ENCODE measurements around the gene TXNDC16.

The TXNDC16 gene

DNA sequence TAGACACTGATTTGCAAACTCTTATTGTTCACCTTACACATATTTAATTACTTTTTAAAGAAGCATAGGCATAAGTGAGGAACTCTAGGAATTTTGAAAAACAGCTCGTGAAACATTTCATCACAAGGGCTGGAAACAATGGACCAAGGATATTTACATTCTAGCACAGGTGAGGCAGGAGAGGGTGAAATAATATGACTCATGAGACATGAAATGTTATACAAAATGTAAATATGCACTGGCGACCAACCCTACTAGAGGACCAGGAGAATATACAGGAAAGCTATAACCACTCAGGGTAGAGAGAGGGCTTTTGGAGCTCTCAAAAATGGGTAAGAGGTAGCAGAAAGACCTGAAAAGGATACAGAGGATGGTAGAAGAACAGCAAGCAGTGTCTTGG lies 122.9 kb downstream of the TXNDC16 start:
- H3K4me1 ChIP-seq (ENCODE audit: low read length) = no peaks in the 10 kb centered on the region
- H3K27ac ChIP-seq (ENCODE audit: low read length) = no peak overlapping the region
- no peak overlapping the region for H3K4me3 ChIP-seq (ENCODE audit: low read length)
- TF ChIP-seq, protein P1, sequence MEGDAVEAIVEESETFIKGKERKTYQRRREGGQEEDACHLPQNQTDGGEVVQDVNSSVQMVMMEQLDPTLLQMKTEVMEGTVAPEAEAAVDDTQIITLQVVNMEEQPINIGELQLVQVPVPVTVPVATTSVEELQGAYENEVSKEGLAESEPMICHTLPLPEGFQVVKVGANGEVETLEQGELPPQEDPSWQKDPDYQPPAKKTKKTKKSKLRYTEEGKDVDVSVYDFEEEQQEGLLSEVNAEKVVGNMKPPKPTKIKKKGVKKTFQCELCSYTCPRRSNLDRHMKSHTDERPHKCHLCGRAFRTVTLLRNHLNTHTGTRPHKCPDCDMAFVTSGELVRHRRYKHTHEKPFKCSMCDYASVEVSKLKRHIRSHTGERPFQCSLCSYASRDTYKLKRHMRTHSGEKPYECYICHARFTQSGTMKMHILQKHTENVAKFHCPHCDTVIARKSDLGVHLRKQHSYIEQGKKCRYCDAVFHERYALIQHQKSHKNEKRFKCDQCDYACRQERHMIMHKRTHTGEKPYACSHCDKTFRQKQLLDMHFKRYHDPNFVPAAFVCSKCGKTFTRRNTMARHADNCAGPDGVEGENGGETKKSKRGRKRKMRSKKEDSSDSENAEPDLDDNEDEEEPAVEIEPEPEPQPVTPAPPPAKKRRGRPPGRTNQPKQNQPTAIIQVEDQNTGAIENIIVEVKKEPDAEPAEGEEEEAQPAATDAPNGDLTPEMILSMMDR (IDR thresholded peaks at IDR 0.05; ENCODE audit: low read length) = no peak
- TF ChIP-seq EZH2phosphoT487 (IDR thresholded peaks at IDR 0.05; ENCODE audit: low read length) = no peak
- no peak for TF ChIP-seq EZH2 (optimal IDR thresholded peaks at IDR 0.05; ENCODE audit: low read depth, low read length)
- no peak overlapping the region for H2AFZ ChIP-seq (ENCODE audit: low read length)
- no peaks in the 10 kb centered on the region for H3K79me2 ChIP-seq (ENCODE audit: low read length)
- no peaks in the 10 kb centered on the region for H3K9me2 ChIP-seq (replicated peaks; ENCODE audit: insufficient read depth, low read length)
- no peak overlapping the region for H3K9ac ChIP-seq (ENCODE audit: low read length)
- no peaks in the 10 kb centered on the region for H3K9me3 ChIP-seq (replicated peaks; ENCODE audit: insufficient read depth, low read length)
- DNase-seq = no peak
- no peaks in the 10 kb centered on the region for H3K27me3 ChIP-seq (replicated peaks; ENCODE audit: insufficient read depth, low read length)
- no peaks in the 10 kb centered on the region for H3F3A ChIP-seq (ENCODE audit: insufficient read depth, low read length)
- no peak overlapping the region for H3K4me2 ChIP-seq (ENCODE audit: low read depth, low read length)
- H3K36me3 ChIP-seq (replicated peaks; ENCODE audit: insufficient read depth, low read length) = no peaks in the 10 kb centered on the region
- H4K20me1 ChIP-seq (ENCODE audit: insufficient read depth, low read length) = no peaks in the 10 kb centered on the region

DNA sequence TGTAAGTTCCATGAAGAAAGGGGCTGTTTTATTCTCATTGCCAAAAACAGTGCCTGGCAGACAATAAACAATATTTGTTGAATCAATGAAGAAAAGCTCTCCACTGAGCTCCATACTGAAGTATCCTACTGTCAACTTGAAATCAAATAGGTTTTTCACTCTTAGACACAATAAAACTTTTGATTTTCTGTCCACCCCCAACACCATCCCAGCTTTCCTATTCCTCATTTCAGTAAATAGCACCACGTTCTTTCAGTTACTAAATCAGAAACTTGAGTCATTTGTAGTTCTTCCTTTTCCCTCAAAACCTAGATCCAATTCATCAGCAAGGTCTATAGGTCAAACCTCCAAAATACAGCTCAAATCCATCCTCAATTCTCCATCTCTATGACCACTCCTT lies 124.8 kb downstream of the TXNDC16 start:
- Histone ChIP-seq H3K4me3 (ENCODE audit: low read length) (no peak overlapping the region), H4K20me1 (ENCODE audit: insufficient read depth, low read length) (no peaks in the 10 kb centered on the region), H3K79me2 (ENCODE audit: low read length) (no peaks in the 10 kb centered on the region), H3K9ac (ENCODE audit: low read length) (no peak overlapping the region), H3K9me3 (replicated peaks; ENCODE audit: insufficient read depth, low read length) (no peaks in the 10 kb centered on the region), H3K27ac (ENCODE audit: low read length) (no peak overlapping the region), H3F3A (ENCODE audit: insufficient read depth, low read length) (no peaks in the 10 kb centered on the region), H3K9me2 (replicated peaks; ENCODE audit: insufficient read depth, low read length) (no peaks in the 10 kb centered on the region), H2AFZ (ENCODE audit: low read length) (no peak overlapping the region), H3K4me1 (ENCODE audit: low read length) (no peaks in the 10 kb centered on the region), H3K36me3 (replicated peaks; ENCODE audit: insufficient read depth, low read length) (no peaks in the 10 kb centered on the region), H3K27me3 (replicated peaks; ENCODE audit: insufficient read depth, low read length) (no peaks in the 10 kb centered on the region), H3K4me2 (ENCODE audit: low read depth, low read length) (no peak overlapping the region)
- DNase-seq = no peak
- TF ChIP-seq EZH2 (optimal IDR thresholded peaks at IDR 0.05; ENCODE audit: low read depth, low read length) (no peak), EZH2phosphoT487 (IDR thresholded peaks at IDR 0.05; ENCODE audit: low read length) (no peak)
- TF ChIP-seq, protein P1 (IDR thresholded peaks at IDR 0.05; ENCODE audit: low read length) = no peak

DNA sequence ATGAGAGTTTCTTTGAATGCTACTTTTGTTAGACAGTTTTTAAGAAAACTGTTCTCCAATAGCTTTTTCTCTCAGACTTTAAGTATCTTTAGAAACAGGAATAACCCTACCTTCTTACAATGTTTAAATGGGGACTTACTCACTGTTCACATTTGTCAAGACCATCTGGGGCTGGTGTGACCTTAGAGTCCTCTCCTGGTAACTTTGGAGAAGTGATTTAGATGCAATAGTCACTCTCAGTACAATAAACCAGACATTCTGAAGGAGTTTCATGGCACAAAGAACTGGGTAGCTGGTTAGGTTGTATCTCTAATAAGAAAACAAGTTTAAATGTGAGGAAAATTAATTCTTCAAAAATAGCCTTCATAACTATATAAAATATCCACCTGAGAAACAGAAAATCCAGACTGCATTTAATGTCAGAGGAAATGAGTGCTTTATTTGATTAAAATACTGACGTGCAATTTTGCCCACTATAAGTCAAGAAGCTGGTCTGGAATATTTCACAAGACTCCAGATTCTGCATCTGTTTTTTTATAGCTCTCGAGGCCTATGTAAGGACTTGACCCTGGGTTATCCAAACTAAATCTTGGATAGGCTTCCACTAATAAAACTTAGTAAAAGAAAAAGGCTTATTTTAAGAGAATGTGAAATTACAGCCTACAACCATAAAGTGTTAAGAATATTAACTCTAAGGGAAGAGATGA lies 129.5 kb downstream of the TXNDC16 start:
- Histone ChIP-seq H3K4me1 (ENCODE audit: low read length) (no peaks in the 10 kb centered on the region), H2AFZ (ENCODE audit: low read length) (no peak overlapping the region), H4K20me1 (ENCODE audit: insufficient read depth, low read length) (no peaks in the 10 kb centered on the region), H3K4me2 (ENCODE audit: low read depth, low read length) (no peak overlapping the region), H3K27ac (ENCODE audit: low read length) (no peak overlapping the region), H3K9me2 (replicated peaks; ENCODE audit: insufficient read depth, low read length) (no peaks in the 10 kb centered on the region), H3K4me3 (ENCODE audit: low read length) (no peak overlapping the region), H3K9ac (ENCODE audit: low read length) (no peak overlapping the region), H3F3A (ENCODE audit: insufficient read depth, low read length) (no peaks in the 10 kb centered on the region), H3K36me3 (replicated peaks; ENCODE audit: insufficient read depth, low read length) (no peaks in the 10 kb centered on the region), H3K79me2 (ENCODE audit: low read length) (no peaks in the 10 kb centered on the region), H3K9me3 (replicated peaks; ENCODE audit: insufficient read depth, low read length) (no peaks in the 10 kb centered on the region), H3K27me3 (replicated peaks; ENCODE audit: insufficient read depth, low read length) (no peaks in the 10 kb centered on the region)
- TF ChIP-seq EZH2 (optimal IDR thresholded peaks at IDR 0.05; ENCODE audit: low read depth, low read length) (no peak), EZH2phosphoT487 (IDR thresholded peaks at IDR 0.05; ENCODE audit: low read length) (no peak)
- TF ChIP-seq, protein P1 (IDR thresholded peaks at IDR 0.05; ENCODE audit: low read length) = no peak
- DNase-seq = no peak
